Middle frontal gyrus (tissue), 1 donor: ENCODE measurements around the gene CD101.

Source experiments
- DNase-seq: peaks from one replicate; pipeline ENCODE4 v3.0.0-alpha.2; 2015; ENCODE audit warnings: low spot score; ENCODE audit errors: extremely low spot score

The CD101 gene

GRCh38 chr1:117051224-117052064, 49.9 kb downstream of the CD101 start:
- DNase-seq, result no peak

- no peak for DNase-seq
Observed at GRCh38 chr1:117054068-117054467, 52.5 kb downstream of the CD101 start.

GRCh38 chr1:117058810-117059209, 57.2 kb downstream of the CD101 start:
- DNase-seq, result no peak

- no peak for DNase-seq
Observed at GRCh38 chr1:117059334-117059677, 57.7 kb downstream of the CD101 start.

GRCh38 chr1:117059678-117060440, 58.3 kb downstream of the CD101 start, which contains the start of gene TTF2:
TTF2 (plus strand) TSS chr1:117060326; CDS start chr1:117060347, 21 bp downstream.
- peak; percentile 92 for DNase-seq

- DNase-seq, result no peak
Observed at GRCh38 chr1:117060441-117061317, 59.1 kb downstream of the CD101 start.

GRCh38 chr1:117061986-117062415, 60.4 kb downstream of the CD101 start:
- DNase-seq, result no peak

GRCh38 chr1:117066367-117066766, 64.8 kb downstream of the CD101 start:
- no peak for DNase-seq

GRCh38 chr1:117067533-117068370, 66.2 kb downstream of the CD101 start:
- DNase-seq, result peak; percentile 44

- no peak for DNase-seq
Observed at GRCh38 chr1:117068580-117068979, 67.0 kb downstream of the CD101 start.

GRCh38 chr1:117069220-117069844, 67.8 kb downstream of the CD101 start:
- DNase-seq, result no peak

- DNase-seq, result no peak
Observed at GRCh38 chr1:117070124-117070523, 68.6 kb downstream of the CD101 start.

GRCh38 chr1:117076648-117077047, 75.1 kb downstream of the CD101 start:
- no peak for DNase-seq

GRCh38 chr1:117077267-117077666, 75.7 kb downstream of the CD101 start:
- no peak for DNase-seq

- DNase-seq, result no peak
Observed at GRCh38 chr1:117079737-117080136, 78.2 kb downstream of the CD101 start.

- DNase-seq, result no peak
Observed at GRCh38 chr1:117084231-117084630, 82.7 kb downstream of the CD101 start.
